Mesothelial cell of epicardium (in vitro differentiated cells): ENCODE results near the gene PPME1. TPM values are rescaled to one million over a fixed set of nuclear protein-coding genes. Genes with fewer than 3 reads are reported as not detected.

ENCODE experiments used
- DNase-seq, 2 experiments: peaks; one replicate each; pipeline ENCODE4 v3.0.0; 2021; ENCODE audit warnings: low spot score in 2 of 2; ENCODE audit not compliant: unreplicated experiment in 2 of 2
- H3K27ac Mint-ChIP-seq: 2 replicates; pipeline ENCODE4 v1.8.0; 2021; ENCODE audit warnings: mixed read lengths
- H3K27me3 Mint-ChIP-seq: 2 replicates; pipeline ENCODE4 v1.8.0; 2021; ENCODE audit warnings: low read depth, mixed read lengths
- H3K36me3 Mint-ChIP-seq: 2 replicates; pipeline ENCODE4 v1.8.0; 2021; ENCODE audit warnings: mixed read lengths
- H3K4me1 Mint-ChIP-seq: 2 replicates; pipeline ENCODE4 v1.8.0; 2021; ENCODE audit warnings: mixed read lengths
- H3K4me3 Mint-ChIP-seq: 2 replicates; pipeline ENCODE4 v1.8.0; 2021; ENCODE audit warnings: mild to moderate bottlenecking, moderate library complexity, mixed read lengths
- H3K9me3 Mint-ChIP-seq: 2 replicates; pipeline ENCODE4 v1.8.0; 2021; ENCODE audit warnings: mixed read lengths
- total RNA-seq: library from RNA; stranded (reverse); gene quantifications from 3 replicates; pipeline ENCODE4 v1.2.1, GENCODE V29; 2021
- TF ChIP-seq, protein P1 (sequence below): fragments of 200-600 bp; sonication (generic); IDR thresholded peaks from one replicate; pipeline ENCODE4 v1.5.0; 2021; ENCODE audit warnings: antibody characterized with exemption; ENCODE audit not compliant: unreplicated experiment

PPME1 gene
- total RNA-seq, 1 donor from 2014 or later: 50.6 TPM

DNA sequence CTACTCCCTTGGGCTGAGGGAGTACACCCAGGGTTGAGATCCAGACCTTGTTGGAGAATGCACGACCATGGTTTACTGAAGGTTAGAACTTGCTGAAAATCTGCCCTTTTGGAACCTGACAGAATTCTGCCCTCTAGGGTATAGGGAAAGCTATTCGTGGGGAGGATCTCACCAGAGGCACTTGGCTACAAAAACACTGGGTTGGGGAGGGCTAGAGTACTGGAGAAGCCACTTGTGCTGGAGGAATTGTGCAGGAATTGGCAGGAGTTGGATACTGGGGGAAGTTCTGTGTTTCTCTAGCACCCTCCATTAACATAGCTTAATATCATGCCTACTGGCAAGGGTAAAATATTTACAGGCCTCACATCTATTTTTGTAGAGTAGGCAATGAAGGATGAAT lies 55.8 kb downstream of the PPME1 start:
- TF ChIP-seq, protein P1, sequence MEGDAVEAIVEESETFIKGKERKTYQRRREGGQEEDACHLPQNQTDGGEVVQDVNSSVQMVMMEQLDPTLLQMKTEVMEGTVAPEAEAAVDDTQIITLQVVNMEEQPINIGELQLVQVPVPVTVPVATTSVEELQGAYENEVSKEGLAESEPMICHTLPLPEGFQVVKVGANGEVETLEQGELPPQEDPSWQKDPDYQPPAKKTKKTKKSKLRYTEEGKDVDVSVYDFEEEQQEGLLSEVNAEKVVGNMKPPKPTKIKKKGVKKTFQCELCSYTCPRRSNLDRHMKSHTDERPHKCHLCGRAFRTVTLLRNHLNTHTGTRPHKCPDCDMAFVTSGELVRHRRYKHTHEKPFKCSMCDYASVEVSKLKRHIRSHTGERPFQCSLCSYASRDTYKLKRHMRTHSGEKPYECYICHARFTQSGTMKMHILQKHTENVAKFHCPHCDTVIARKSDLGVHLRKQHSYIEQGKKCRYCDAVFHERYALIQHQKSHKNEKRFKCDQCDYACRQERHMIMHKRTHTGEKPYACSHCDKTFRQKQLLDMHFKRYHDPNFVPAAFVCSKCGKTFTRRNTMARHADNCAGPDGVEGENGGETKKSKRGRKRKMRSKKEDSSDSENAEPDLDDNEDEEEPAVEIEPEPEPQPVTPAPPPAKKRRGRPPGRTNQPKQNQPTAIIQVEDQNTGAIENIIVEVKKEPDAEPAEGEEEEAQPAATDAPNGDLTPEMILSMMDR: no peak
- DNase-seq: no peak
- Mint-ChIP-seq H3K27ac (no peak overlapping the region), H3K4me1 (peaks cover 6% of the 10 kb centered on the region), H3K36me3 (peaks cover 33% of the 10 kb centered on the region), H3K27me3 (no peaks in the 10 kb centered on the region), H3K4me3 (no peak overlapping the region), H3K9me3 (no peaks in the 10 kb centered on the region)

DNA sequence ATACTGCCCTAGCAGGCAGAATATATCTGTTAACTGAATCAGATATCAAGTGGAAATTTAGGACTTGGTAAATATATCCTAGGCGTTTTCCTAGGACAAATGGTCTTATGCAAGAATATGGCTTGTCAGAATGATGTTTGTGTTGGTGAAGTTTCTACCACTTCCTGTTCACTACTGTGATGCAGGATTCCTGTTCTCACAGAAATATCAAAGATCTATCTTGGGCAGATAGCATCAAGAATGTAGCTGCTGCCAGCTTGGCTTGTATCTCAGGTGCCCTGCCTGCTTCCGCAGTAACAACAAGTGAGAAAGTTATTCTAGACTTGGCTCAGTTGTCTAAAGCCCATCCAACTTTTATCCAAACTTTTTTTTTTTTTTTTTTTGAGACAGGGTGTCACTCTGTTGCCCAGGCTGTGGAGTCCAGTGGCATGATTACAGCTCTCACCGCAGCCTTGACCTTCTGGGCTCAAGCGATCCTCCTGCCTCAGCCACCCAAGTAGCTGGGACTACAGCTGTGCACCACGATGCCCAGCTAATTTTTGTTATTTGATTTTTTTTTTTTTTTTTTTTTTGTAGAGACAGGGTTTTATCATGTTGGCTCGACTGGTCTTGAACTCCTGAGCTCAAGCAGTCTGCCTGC lies 61.3 kb downstream of the PPME1 start:
- DNase-seq: no peak
- TF ChIP-seq, protein P1: no peak
- Mint-ChIP-seq H3K36me3 (peaks cover 27% of the 10 kb centered on the region), H3K27me3 (no peaks in the 10 kb centered on the region), H3K4me1 (no peaks in the 10 kb centered on the region), H3K9me3 (no peaks in the 10 kb centered on the region), H3K27ac (no peak overlapping the region), H3K4me3 (no peak overlapping the region)

GRCh38 chr11:74233683-74234082 lies 62.6 kb downstream of the PPME1 start:
- Mint-ChIP-seq H3K4me1 (no peaks in the 10 kb centered on the region), H3K36me3 (peaks cover 27% of the 10 kb centered on the region), H3K27me3 (no peaks in the 10 kb centered on the region), H3K9me3 (no peaks in the 10 kb centered on the region), H3K27ac (no peak overlapping the region), H3K4me3 (no peak overlapping the region)
- DNase-seq: no peak
- TF ChIP-seq, protein P1: no peak

- TF ChIP-seq, protein P1: no peak
- Mint-ChIP-seq H3K27me3 (no peaks in the 10 kb centered on the region), H3K4me3 (no peak overlapping the region), H3K9me3 (no peaks in the 10 kb centered on the region), H3K4me1 (no peaks in the 10 kb centered on the region), H3K27ac (no peak overlapping the region), H3K36me3 (peaks cover 32% of the 10 kb centered on the region)
- no peak for DNase-seq
These were observed 64.0 kb downstream of the PPME1 start for GRCh38 chr11:74235121-74235520.

- H3K36me3 Mint-ChIP-seq: peaks cover 39% of the 10 kb centered on the region
- DNase-seq: no peak
- H3K4me1 Mint-ChIP-seq: no peaks in the 10 kb centered on the region
- TF ChIP-seq, protein P1: no peak
- no peak overlapping the region for H3K27ac Mint-ChIP-seq
- no peaks in the 10 kb centered on the region for H3K9me3 Mint-ChIP-seq
- no peak overlapping the region for H3K4me3 Mint-ChIP-seq
- H3K27me3 Mint-ChIP-seq: no peaks in the 10 kb centered on the region
These were observed 66.5 kb downstream of the PPME1 start for GRCh38 chr11:74237541-74237940.

GRCh38 chr11:74238243-74238642 lies 67.2 kb downstream of the PPME1 start:
- Mint-ChIP-seq H3K27me3 (no peaks in the 10 kb centered on the region), H3K9me3 (no peaks in the 10 kb centered on the region), H3K4me1 (no peaks in the 10 kb centered on the region), H3K4me3 (no peak overlapping the region), H3K36me3 (peaks cover 35% of the 10 kb centered on the region), H3K27ac (no peak overlapping the region)
- TF ChIP-seq, protein P1: no peak
- no peak for DNase-seq
